ENCODE data around the gene CCDC14. TPM values are rescaled to one million over a fixed set of nuclear protein-coding genes. Genes with fewer than 3 reads are reported as not detected.
A peak's percentile ranks its signal among the peaks of the same experiment; 100 is the strongest.
"Not testable (repeated sequence)": the region's sequence is repeated elsewhere in the genome, so short reads cannot be mapped to it uniquely, and the experiment has no call there.

Gene CCDC14
- total RNA-seq (2014; rRNA removed; shearing (Covaris generic)): 68.3 and 82.9 TPM in 2 replicates
- 106 and 117 TPM in 2 replicates for total RNA-seq (2022)
- Bru-seq, nascent RNA: percentile 89 among the genes with signal in this experiment
- BruChase-seq, experiment 1, labeled RNA remaining after a 6-hour chase: percentile 89 among the genes with signal in this experiment
- BruChase-seq, experiment 2, labeled RNA remaining after a 2-hour chase: percentile 93 among the genes with signal in this experiment
- long read RNA-seq, full-length matches to known transcripts: 22 of 66 reads
- long read RNA-seq, partial matches to known transcripts: 10 of 66 reads
- long read RNA-seq, other reads (novel, unspliced or antisense): 34 of 66 reads

GRCh38 chr3:123960781-123961507, at the start of gene CCDC14:
TSS of gene CCDC14 (minus strand) at chr3:123961229. CDS start at chr3:123961173, 56 bp downstream.
- CTCF ChIA-PET (ENCODE audit: unreplicated experiment): interaction anchor here (0.6 kb wide), 1 partner anchor 375 kb away, joined by 3 read pairs; no protein-coding TSS in a partner anchor
- Histone ChIP-seq H3K79me2 (ENCODE audit: insufficient read depth, low read depth, low read length) (peaks cover 48% of the 10 kb centered on the region), H3K9me3 (ENCODE audit: low read length) (no peaks in the 10 kb centered on the region), H3K4me2 (ENCODE audit: low read length) (peak within 1 kb of the TSS; percentile 79), H3K9me2 (ENCODE audit: insufficient read depth, low read length) (no peaks in the 10 kb centered on the region), H3K4me1 (ENCODE audit: insufficient read depth, low read length, poor library complexity, severe bottlenecking) (peaks cover 34% of the 10 kb centered on the region), H4K20me1 (ENCODE audit: insufficient read depth, low read length) (no peaks in the 10 kb centered on the region), H3K27ac (ENCODE audit: low read depth, low read length, poor library complexity, severe bottlenecking) (peak within 1 kb of the TSS; percentile 78), H3K36me3 (ENCODE audit: insufficient read depth, low read length) (peaks cover 10% of the 10 kb centered on the region), H2AFZ (ENCODE audit: low read length) (peak within 1 kb of the TSS; percentile 79), H3K4me3 (ENCODE audit: low read depth, low read length, poor library complexity, severe bottlenecking) (peak within 1 kb of the TSS; percentile 87)
- POLR2A ChIA-PET: interaction anchor here (0.6 to 1.9 kb wide), 4 partner anchors 21 to 277 kb away, joined by 3 to 5 read pairs (median 4); no protein-coding TSS in a partner anchor
- peak; percentile 83 for DNase-seq (ENCODE audit: low spot score)
- intact Hi-C loops (cut with micrococcal nuclease; ENCODE audit: unreplicated experiment): no loop called here
- BruUV-seq (replicated peaks): no TSS peak
- TF ChIP-seq EZH2phosphoT487 (IDR thresholded peaks at IDR 0.05; ENCODE audit: borderline replicate concordance, low read depth, low read length): no peak
- no peak for TF ChIP-seq CTCF (conservative IDR thresholded peaks at IDR 0.05; ENCODE audit: low read length)

- H3K9me2 ChIP-seq (ENCODE audit: insufficient read depth, low read length); H3K4me2 ChIP-seq (ENCODE audit: low read length); DNase-seq (ENCODE audit: low spot score); H3K27ac ChIP-seq (ENCODE audit: low read depth, low read length, poor library complexity, severe bottlenecking); H3K4me1 ChIP-seq (ENCODE audit: insufficient read depth, low read length, poor library complexity, severe bottlenecking); BruUV-seq (replicated peaks); H2AFZ ChIP-seq (ENCODE audit: low read length); POLR2A ChIA-PET; intact Hi-C loops (cut with micrococcal nuclease; ENCODE audit: unreplicated experiment); H3K36me3 ChIP-seq (ENCODE audit: insufficient read depth, low read length); H3K79me2 ChIP-seq (ENCODE audit: insufficient read depth, low read depth, low read length); H3K4me3 ChIP-seq (ENCODE audit: low read depth, low read length, poor library complexity, severe bottlenecking); H4K20me1 ChIP-seq (ENCODE audit: insufficient read depth, low read length); CTCF ChIA-PET (ENCODE audit: unreplicated experiment); H3K9me3 ChIP-seq (ENCODE audit: low read length): not testable (repeated sequence)
Observed at GRCh38 chr3:124008321-124008720, 47.3 kb upstream of the CCDC14 start.

- no peaks in the 10 kb centered on the region for H3K4me1 ChIP-seq (ENCODE audit: insufficient read depth, low read length, poor library complexity, severe bottlenecking)
- no peak overlapping the region for H3K4me3 ChIP-seq (ENCODE audit: low read depth, low read length, poor library complexity, severe bottlenecking)
- ChIA-PET CTCF (ENCODE audit: unreplicated experiment) (no interaction called here), POLR2A (no interaction called here)
- no peaks in the 10 kb centered on the region for H3K79me2 ChIP-seq (ENCODE audit: insufficient read depth, low read depth, low read length)
- H3K9me2 ChIP-seq (ENCODE audit: insufficient read depth, low read length): no peaks in the 10 kb centered on the region
- intact Hi-C loops (cut with micrococcal nuclease; ENCODE audit: unreplicated experiment): no loop called here
- H2AFZ ChIP-seq (ENCODE audit: low read length): no peak overlapping the region
- no peak overlapping the region for H3K4me2 ChIP-seq (ENCODE audit: low read length)
- no peak for DNase-seq (ENCODE audit: low spot score)
- H4K20me1 ChIP-seq (ENCODE audit: insufficient read depth, low read length): no peaks in the 10 kb centered on the region
- BruUV-seq (replicated peaks): no TSS peak
- H3K36me3 ChIP-seq (ENCODE audit: insufficient read depth, low read length): no peaks in the 10 kb centered on the region
- no peak overlapping the region for H3K27ac ChIP-seq (ENCODE audit: low read depth, low read length, poor library complexity, severe bottlenecking)
- TF ChIP-seq CTCF (conservative IDR thresholded peaks at IDR 0.05; ENCODE audit: low read length): no peak
- TF ChIP-seq EZH2phosphoT487 (IDR thresholded peaks at IDR 0.05; ENCODE audit: borderline replicate concordance, low read depth, low read length): no peak
- no peaks in the 10 kb centered on the region for H3K9me3 ChIP-seq (ENCODE audit: low read length)
Observed at GRCh38 chr3:124007186-124007585, 46.2 kb upstream of the CCDC14 start.

GRCh38 chr3:124002405-124003079, 41.5 kb upstream of the CCDC14 start:
- H3K9me2 ChIP-seq (ENCODE audit: insufficient read depth, low read length); H3K79me2 ChIP-seq (ENCODE audit: insufficient read depth, low read depth, low read length); H3K4me1 ChIP-seq (ENCODE audit: insufficient read depth, low read length, poor library complexity, severe bottlenecking); H3K36me3 ChIP-seq (ENCODE audit: insufficient read depth, low read length); H3K4me2 ChIP-seq (ENCODE audit: low read length); H3K9me3 ChIP-seq (ENCODE audit: low read length); H3K27ac ChIP-seq (ENCODE audit: low read depth, low read length, poor library complexity, severe bottlenecking); intact Hi-C loops (cut with micrococcal nuclease; ENCODE audit: unreplicated experiment); H2AFZ ChIP-seq (ENCODE audit: low read length); CTCF ChIA-PET (ENCODE audit: unreplicated experiment); BruUV-seq (replicated peaks); H3K4me3 ChIP-seq (ENCODE audit: low read depth, low read length, poor library complexity, severe bottlenecking); DNase-seq (ENCODE audit: low spot score); H4K20me1 ChIP-seq (ENCODE audit: insufficient read depth, low read length): not testable (repeated sequence)
- POLR2A ChIA-PET: interaction anchor here (0.9 kb wide), 1 partner anchor 112 kb away, joined by 3 read pairs; no protein-coding TSS in a partner anchor

Data from OCI-LY7 (cell line).